ENCODE results near the gene NXT1.
A peak's percentile ranks its signal among the peaks of the same experiment; 100 is the strongest.

The NXT1 gene

GRCh38 chr20:23315099-23315498 lies 35.5 kb upstream of the NXT1 start:
- no peak for DNase-seq (ENCODE audit: low read depth)
- no peak for TF ChIP-seq CTCF (conservative IDR thresholded peaks at IDR 0.05; ENCODE audit: low read depth, low read length)
- no peak overlapping the region for H3K4me3 ChIP-seq (ENCODE audit: low read length)

- TF ChIP-seq CTCF (conservative IDR thresholded peaks at IDR 0.05; ENCODE audit: low read depth, low read length): no peak
Measured at GRCh38 chr20:23316626-23317025, 34.0 kb upstream of the NXT1 start.

GRCh38 chr20:23317081-23317480 lies 33.5 kb upstream of the NXT1 start:
- no peak for TF ChIP-seq CTCF (conservative IDR thresholded peaks at IDR 0.05; ENCODE audit: low read depth, low read length)
- H3K4me3 ChIP-seq (ENCODE audit: low read length): no peak overlapping the region
- DNase-seq (ENCODE audit: low read depth): no peak

More at GRCh38 chr20:23316626-23317025, 34.0 kb upstream of the NXT1 start:
- DNase-seq (ENCODE audit: low read depth): no peak
- H3K4me3 ChIP-seq (ENCODE audit: low read length): no peak overlapping the region

GRCh38 chr20:23318347-23318746 lies 32.2 kb upstream of the NXT1 start:
- no peak for TF ChIP-seq CTCF (conservative IDR thresholded peaks at IDR 0.05; ENCODE audit: low read depth, low read length)
- DNase-seq (ENCODE audit: low read depth): no peak
- no peak overlapping the region for H3K4me3 ChIP-seq (ENCODE audit: low read length)

GRCh38 chr20:23320317-23320716 lies 30.3 kb upstream of the NXT1 start:
- DNase-seq (ENCODE audit: low read depth): no peak
- peak; percentile 55 for TF ChIP-seq CTCF (conservative IDR thresholded peaks at IDR 0.05; ENCODE audit: low read depth, low read length)
- H3K4me3 ChIP-seq (ENCODE audit: low read length): no peak overlapping the region

GRCh38 chr20:23325107-23325506 lies 25.5 kb upstream of the NXT1 start:
- H3K4me3 ChIP-seq (ENCODE audit: low read length): no peak overlapping the region
- DNase-seq (ENCODE audit: low read depth): no peak
- TF ChIP-seq CTCF (conservative IDR thresholded peaks at IDR 0.05; ENCODE audit: low read depth, low read length): no peak

GRCh38 chr20:23326774-23327173 lies 23.8 kb upstream of the NXT1 start:
- TF ChIP-seq CTCF (conservative IDR thresholded peaks at IDR 0.05; ENCODE audit: low read depth, low read length): no peak
- no peak overlapping the region for H3K4me3 ChIP-seq (ENCODE audit: low read length)
- no peak for DNase-seq (ENCODE audit: low read depth)
